HFF-Myc (cell line): Measurements from ENCODE around the gene ARL3.
"Not testable (repeated sequence)": the region's sequence is repeated elsewhere in the genome, so short reads cannot be mapped to it uniquely, and the experiment has no call there.

ENCODE experiments used
- DNase-seq: peaks from one replicate; pipeline ENCODE4 v3.0.0-alpha.2; 2011; ENCODE audit warnings: low read depth; ENCODE audit errors: extremely low read depth
- H3K4me3 ChIP-seq: replicated peaks from 2 replicates; pipeline ENCODE4 v1.5.1; 2011; ENCODE audit warnings: low read depth, mild to moderate bottlenecking, control low read depth, low read length
- CTCF ChIP-seq: IDR thresholded peaks from 2 replicates; pipeline ENCODE4 v1.5.1; 2012; ENCODE audit warnings: mild to moderate bottlenecking, low read depth, low read length, control low read depth; ENCODE audit errors: missing control alignments

The ARL3 gene

DNA sequence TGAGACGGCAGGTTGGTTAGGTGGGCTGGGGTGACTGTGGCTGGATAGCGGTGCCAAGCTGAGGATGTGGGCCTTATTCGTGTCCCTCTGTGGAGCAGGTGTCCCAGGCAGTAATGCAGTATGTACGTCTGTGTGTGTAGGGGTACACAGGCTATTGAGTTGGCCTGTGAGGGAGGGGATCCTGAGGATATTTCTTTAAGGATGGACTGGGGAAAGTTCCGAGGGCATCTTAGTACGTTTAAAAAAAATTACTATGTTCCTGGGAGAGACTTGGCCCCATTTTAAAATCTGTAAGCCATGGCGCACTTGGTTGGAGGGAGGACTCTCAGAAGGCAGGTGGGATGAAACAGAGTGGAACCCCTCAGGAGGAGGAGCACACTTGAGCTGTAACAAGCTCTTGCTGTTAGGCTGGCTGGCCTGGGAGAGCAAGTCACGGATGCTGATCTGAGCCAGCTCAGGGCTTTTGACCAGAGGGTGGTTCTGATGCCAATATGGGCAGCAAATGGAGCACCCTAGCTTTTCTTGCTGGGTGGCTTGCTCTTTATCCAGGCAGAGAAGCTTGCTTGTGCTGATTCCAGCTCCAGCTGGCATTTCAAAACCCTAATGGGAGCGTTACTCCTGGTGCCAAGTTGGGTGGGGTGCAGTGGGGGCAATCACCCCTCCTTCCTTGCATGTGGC is 30.3 kb upstream of the ARL3 start:
- no peak for TF ChIP-seq CTCF
- H3K4me3 ChIP-seq, result peak overlapping the region; percentile 71
- no peak for DNase-seq

- TF ChIP-seq CTCF, result no peak
- peak within 1 kb of the TSS; percentile 71 for H3K4me3 ChIP-seq
- DNase-seq, result peak; percentile 99
Observed at GRCh38 chr10:102743588-102744373, 29.6 kb upstream of the ARL3 start, which contains the start of gene WBP1L. Gene WBP1L (plus strand): TSS chr10:102743948. CDS start chr10:102744054, 106 bp downstream.

DNA sequence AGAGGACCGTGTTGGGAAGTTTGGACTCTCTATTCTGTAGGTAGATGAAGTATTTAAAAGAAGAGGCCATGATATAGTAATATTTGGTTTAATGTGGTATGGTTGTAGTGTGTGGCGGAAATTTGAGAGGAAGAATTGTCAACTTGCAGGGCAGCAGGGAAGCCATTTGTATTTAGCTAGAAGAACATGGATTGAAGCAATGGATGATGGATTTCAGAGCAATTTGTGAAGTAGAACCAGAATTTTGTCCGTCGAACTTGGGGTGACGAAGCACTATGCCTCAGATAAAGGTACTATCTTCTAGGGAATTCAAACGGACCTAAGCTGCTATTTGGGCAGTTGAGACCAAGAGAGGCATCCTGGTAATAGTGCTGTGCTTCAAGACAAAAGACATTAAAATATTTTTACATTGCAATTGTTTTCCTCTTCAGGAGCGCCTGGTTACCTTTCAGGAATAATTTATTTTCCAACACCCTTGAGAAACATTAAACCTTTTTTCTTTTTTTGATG is 28.9 kb upstream of the ARL3 start:
- TF ChIP-seq CTCF, result no peak
- no peak for DNase-seq
- H3K4me3 ChIP-seq, result no peak overlapping the region

DNA sequence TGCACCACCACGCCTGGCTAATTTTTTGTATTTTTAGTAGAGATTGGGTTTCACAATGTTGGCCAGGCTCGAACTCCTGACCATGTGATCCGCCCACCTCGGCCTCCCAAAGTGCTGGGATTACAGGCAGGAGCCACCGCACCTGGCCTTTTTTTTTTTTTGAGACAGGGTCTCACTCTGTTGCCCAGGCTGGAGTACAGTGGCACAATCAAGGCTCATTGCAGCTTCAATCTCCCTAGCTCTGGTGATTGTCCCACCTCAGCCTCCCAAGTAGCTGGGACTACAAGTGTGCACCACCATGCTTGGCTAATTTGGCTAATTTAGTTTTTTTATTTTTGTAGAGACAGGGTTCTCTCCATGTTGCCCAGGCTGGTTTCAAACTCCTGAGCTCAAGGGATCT is 28.1 kb upstream of the ARL3 start:
- DNase-seq, H3K4me3 ChIP-seq: not testable (repeated sequence)

DNA sequence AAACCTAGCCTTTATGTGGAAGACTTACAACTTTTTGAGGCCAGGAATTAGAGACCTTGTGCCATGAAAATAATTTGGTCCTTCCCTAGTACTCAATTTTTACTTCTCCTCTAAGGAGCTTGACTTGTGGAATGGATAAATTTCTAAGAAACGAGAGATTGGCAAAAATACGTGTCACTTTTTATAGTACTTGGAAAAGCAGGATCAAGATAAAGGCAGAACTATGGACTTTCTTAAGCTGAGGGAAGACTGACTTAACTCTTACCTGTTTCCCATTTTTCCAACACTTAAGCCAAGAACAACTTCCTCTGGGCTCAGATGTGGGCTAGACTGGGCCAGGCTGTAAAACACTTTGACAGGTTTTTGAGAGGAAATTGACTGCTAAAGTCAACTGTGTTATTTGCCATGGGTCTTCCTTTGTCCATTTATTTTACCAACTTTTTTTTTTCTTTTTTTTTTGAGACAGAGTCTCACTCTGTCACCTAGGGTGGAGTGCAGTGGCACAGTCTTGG is 27.6 kb upstream of the ARL3 start:
- no peak for DNase-seq
- no peak for TF ChIP-seq CTCF
- no peak overlapping the region for H3K4me3 ChIP-seq

- no peak for DNase-seq
- no peak for TF ChIP-seq CTCF
- no peak overlapping the region for H3K4me3 ChIP-seq
Observed at GRCh38 chr10:102740229-102740628, 26.0 kb upstream of the ARL3 start.

DNA sequence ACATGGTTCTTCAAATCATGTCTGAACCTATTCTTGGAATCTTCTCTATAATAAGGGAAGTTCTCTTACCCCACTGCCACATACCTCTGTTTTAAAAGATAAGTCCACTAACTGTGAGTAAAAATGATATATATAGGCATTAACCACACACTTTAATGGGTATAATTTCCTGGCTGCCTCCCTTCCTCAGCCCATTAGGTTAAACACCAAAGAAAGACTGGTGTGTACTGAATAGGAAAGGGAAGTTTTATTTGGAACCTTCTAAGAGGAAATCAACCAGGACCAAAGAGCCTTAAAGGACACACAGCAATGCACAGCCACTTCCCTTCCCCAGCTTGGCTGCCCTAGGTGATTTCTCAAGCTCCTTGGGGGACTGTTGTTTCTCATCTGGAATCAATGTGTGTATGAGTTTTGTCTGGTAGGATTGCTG is 24.5 kb upstream of the ARL3 start:
- no peak for TF ChIP-seq CTCF
- DNase-seq, result no peak
- H3K4me3 ChIP-seq, result no peak overlapping the region
